Measurements from ENCODE around the gene COX4I2. TPM values are rescaled to one million over a fixed set of nuclear protein-coding genes. Genes with fewer than 3 reads are reported as not detected.

COX4I2 gene
- total and polyA plus RNA-seq, 4 donors = 0.35 to 0.81 (median 0.59) TPM; not detected in 1

GRCh38 chr20:31680286-31681127 lies 42.8 kb downstream of the COX4I2 start:
- no peak for DNase-seq (ENCODE audit: low spot score)
- peaks cover 15 to 57% (median 48%) of the 10 kb centered on the region in 4 donors for H3K4me1 ChIP-seq (ENCODE audit: control insufficient read depth in 4 of 4, insufficient read depth in 4 of 4, low read length in 3 of 4)
- no peak for TF ChIP-seq JUND (IDR thresholded peaks at IDR 0.05)
- H3K27me3 ChIP-seq (ENCODE audit: control insufficient read depth in 4 of 4, insufficient read depth in 4 of 4, low read length in 3 of 4) = no peaks in the 10 kb centered on the region
- H3K9me3 ChIP-seq (ENCODE audit: control insufficient read depth in 4 of 4, low read length in 3 of 4) = no peaks in the 10 kb centered on the region
- no peak overlapping the region for H3K4me3 ChIP-seq (ENCODE audit: low read depth in 1 of 3, low read length in 3 of 3)
- WGBS = 76% methylated on average over 7 of the region's 7 CpGs
- peak overlapping the region in 1 of 2 donors; percentile 14 for H3K27ac ChIP-seq (ENCODE audit: low read depth in 1 of 2, low read length in 2 of 2)
- H3K9ac ChIP-seq (ENCODE audit: low read depth in 1 of 2, low read length in 2 of 2) = no peak overlapping the region
- H3K36me3 ChIP-seq (ENCODE audit: control insufficient read depth in 4 of 4, insufficient read depth in 3 of 4, low read depth in 1 of 4, low read length in 3 of 4) = peaks cover 0 to 3% (median 1%) of the 10 kb centered on the region in 4 donors

- DNase-seq (ENCODE audit: low spot score) = no peak
- TF ChIP-seq RXRA (IDR thresholded peaks at IDR 0.05) = no peak
- TF ChIP-seq CTCF (IDR thresholded peaks at IDR 0.05; ENCODE audit: low read depth, low read length, missing input control) = no peak
- no peak for TF ChIP-seq HNF4G (IDR thresholded peaks at IDR 0.05)
- TF ChIP-seq ATF3 (IDR thresholded peaks at IDR 0.05) = no peak
- TF ChIP-seq ZBTB33 (IDR thresholded peaks at IDR 0.05) = no peak
- no peak for TF ChIP-seq GABPA (IDR thresholded peaks at IDR 0.05 in 1 of 2, conservative IDR thresholded peaks at IDR 0.05 in 1 of 2)
- TF ChIP-seq NR2F2 (IDR thresholded peaks at IDR 0.05) = no peak
- TF ChIP-seq TAF1 (conservative IDR thresholded peaks at IDR 0.05) = no peak
- TF ChIP-seq YY1 (IDR thresholded peaks at IDR 0.05) = no peak
- TF ChIP-seq FOXA2 (IDR thresholded peaks at IDR 0.05) = no peak
- no peak for TF ChIP-seq SP1 (IDR thresholded peaks at IDR 0.05)
- no peak for TF ChIP-seq MAX (IDR thresholded peaks at IDR 0.05)
- no peak for TF ChIP-seq RAD21 (IDR thresholded peaks at IDR 0.05)
- TF ChIP-seq FOXA1 (IDR thresholded peaks at IDR 0.05) = no peak
- no peak for TF ChIP-seq HNF4A (conservative IDR thresholded peaks at IDR 0.05)
- TF ChIP-seq REST (IDR thresholded peaks at IDR 0.05) = no peak
- peak overlapping the region in 1 of 2 donors; percentile 14 for H3K27ac ChIP-seq (ENCODE audit: low read depth in 1 of 2, low read length in 2 of 2)
- H3K27me3 ChIP-seq (ENCODE audit: control insufficient read depth in 4 of 4, insufficient read depth in 4 of 4, low read length in 3 of 4) = no peaks in the 10 kb centered on the region
- H3K4me3 ChIP-seq (ENCODE audit: low read depth in 1 of 3, low read length in 3 of 3) = no peak overlapping the region
- no peak overlapping the region for H3K9ac ChIP-seq (ENCODE audit: low read depth in 1 of 2, low read length in 2 of 2)
- peaks cover 2 to 3% (median 2%) of the 10 kb centered on the region in 4 donors for H3K36me3 ChIP-seq (ENCODE audit: control insufficient read depth in 4 of 4, insufficient read depth in 3 of 4, low read depth in 1 of 4, low read length in 3 of 4)
- no peaks in the 10 kb centered on the region for H3K9me3 ChIP-seq (ENCODE audit: control insufficient read depth in 4 of 4, low read length in 3 of 4)
- 91% methylated on average over 7 of the region's 7 CpGs for WGBS
- H3K4me1 ChIP-seq (ENCODE audit: control insufficient read depth in 4 of 4, insufficient read depth in 4 of 4, low read length in 3 of 4) = peaks cover 12 to 50% (median 42%) of the 10 kb centered on the region in 4 donors
These were observed 43.5 kb downstream of the COX4I2 start for GRCh38 chr20:31681128-31681727.

Data from liver (tissue), 9 donors.